Heart left ventricle (tissue), 16 donors: ENCODE results near the gene LARP4B. TPM values are rescaled to one million over a fixed set of nuclear protein-coding genes. Genes with fewer than 3 reads are reported as not detected.

Experiments used
- ATAC-seq, 4 donors: fragments of 200-7000 bp; cut with Tn5 transposase; one replicate each; pipeline ENCODE4 v1.9.1; 2020 to 2022; ENCODE audit warnings: moderate library complexity in 4 of 4, mild to moderate bottlenecking in 3 of 4, moderate number of reproducible peaks in 1 of 4
- DNase-seq, 5 donors: peaks; one replicate each; pipeline ENCODE4 v3.0.0-alpha.2; 2020
- H3K27ac ChIP-seq, 12 donors: fragments of 200-600 bp; sonication (generic) in 4 of 12; one replicate each; pipeline versions ENCODE4 v1.5.0 to v1.8.0; 2016 to 2022; ENCODE audit warnings: mild to moderate bottlenecking in 2 of 12
- H3K27me3 ChIP-seq, 9 donors: fragments of 200-600 bp; sonication (generic) in 2 of 9; one replicate each; pipeline versions ENCODE4 v1.5.1 to v1.8.0; 2016 to 2022; ENCODE audit warnings: mild to moderate bottlenecking in 3 of 9
- H3K36me3 ChIP-seq, 9 donors: fragments of 200-600 bp; sonication (generic) in 2 of 9; one replicate each; pipeline versions ENCODE4 v1.5.0 to v1.8.0; 2018 to 2022; ENCODE audit warnings: mild to moderate bottlenecking in 2 of 9
- H3K4me1 ChIP-seq, 12 donors: fragments of 200-600 bp; sonication (generic) in 4 of 12; one replicate each; pipeline versions ENCODE4 v1.5.0 to v1.8.0; 2016 to 2022; ENCODE audit warnings: mild to moderate bottlenecking in 3 of 12
- H3K4me3 ChIP-seq, 12 donors: fragments of 200-600 bp; sonication (generic) in 4 of 12; one replicate each; pipeline versions ENCODE4 v1.5.0 to v1.8.0; 2017 to 2022; ENCODE audit warnings: mild to moderate bottlenecking in 9 of 12, moderate library complexity in 4 of 12
- H3K9me3 ChIP-seq, 12 donors: fragments of 200-600 bp; sonication (generic) in 4 of 12; one replicate each; pipeline versions ENCODE4 v1.5.0 to v1.8.0; 2016 to 2022; ENCODE audit warnings: mild to moderate bottlenecking in 1 of 12
- POLR2A ChIP-seq, 2 donors: fragments of 450-650 bp; IDR thresholded peaks; one replicate each; pipeline ENCODE4 v1.6.1; 2017; ENCODE audit warnings: antibody characterized with exemption in 2 of 2, mild to moderate bottlenecking in 2 of 2, moderate library complexity in 2 of 2
- WGBS, 4 donors: extraction: QIAGEN DNeasy Blood & Tissue Kit in 2 of 4; methylation state at CpG; one replicate each; pipeline versions ENCODE4 v1.1.5 to v1.1.7; 2013 to 2018; 5-methylcytosine and 5-hydroxymethylcytosine counted together
- intact Hi-C, 10 donors: fragments of 100-400 bp; cut with DNase I; formaldehyde crosslinking; loops; one replicate each; pipeline versions ENCODE4 v1.11.1 to v1.14.2; 2022
- polyA plus RNA-seq, 2 donors: library from polyadenylated mRNA; stranded (reverse); fragments of 200-250 nt; gene quantifications; one replicate each; pipeline ENCODE4 v1.2.3, GENCODE V29; 2013
- total RNA-seq, 9 donors: library from RNA; depleted of rRNA in 2 of 9; stranded (reverse); fragments of >200 nt in 2 of 9; fragmentation: NEBNext Ultra II Directional in 3 of 9; extraction: Animal tissue kit (Norgen Biotek cat#: 25700) in 3 of 9; gene quantifications; one replicate each; pipeline versions ENCODE4 v1.1.0 to v1.2.4, GENCODE V29; 2016 to 2023
- TF ChIP-seq, protein P1 (sequence below), 12 donors: fragments of 200-600 bp; sonication (generic) in 4 of 12; IDR thresholded peaks; one replicate each; pipeline versions ENCODE4 v1.5.0 to v1.8.0; 2018 to 2022; ENCODE audit warnings: antibody characterized with exemption in 12 of 12, mild to moderate bottlenecking in 5 of 12
- donor health status: ischemic (EF 13 %, LVEDD 7.1; RV severe dilation, severe dysfunction).
- donor health status: healthy with polysubstance abuse.
- donor health status: DM: no; HTN: yes; CAD: no.
- donor health status: DM: no; HTN: no; CAD: no.
- donor health status: ischemic (EF 25% LVEDD 6.9; RV normal size, moderate dysfunction).
- donor health status: ischemic (EF 25% LVEDD 5.7; RV mildly dilated, moderate dysfunction).
- donor health status: healthy.
- donor health status: DM: yes; HTN: yes; CAD: no.
- donor health status: ischemic (EF 35%, LVEDD 5.7; RV mildly dilated, moderate dysfunction).
- donor health status: nonischemic (EF 11% LVEDD 7.7; RV severe dilation, severe dysfunction).
- donor health status: DM: yes; HTN: yes; CAD: no.
- donor health status: PGD.
- donor health status: ischemic (EF 29% LVEDD 5.4; RV normal size, mild dysfunction).
- donor health status: nonischemic (EF 23%, LVEDD 6.1; RV moderate dilation, normal function).

Gene LARP4B
- total and polyA plus RNA-seq, 11 donors = 20.1 to 81.1 (median 63.0) TPM

DNA sequence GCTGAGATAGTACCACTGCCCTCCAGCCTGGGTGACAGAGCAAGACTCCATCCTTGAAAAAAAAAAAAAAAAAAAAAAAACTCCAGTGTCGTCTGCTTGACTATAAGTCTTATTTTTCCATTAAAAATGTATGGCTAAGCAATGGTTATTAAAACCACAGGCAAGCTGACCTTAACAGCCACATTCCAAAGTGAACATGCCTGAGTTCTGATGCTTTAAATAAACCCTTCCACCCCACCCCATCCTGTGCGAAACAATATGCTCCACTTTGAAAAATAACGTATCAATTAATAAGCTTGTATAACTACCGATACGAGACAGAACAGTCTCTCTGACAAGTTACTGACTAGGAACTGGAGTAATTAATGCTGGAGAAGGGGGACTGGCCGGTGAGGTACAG is 63.7 kb downstream of the LARP4B start:
- Histone ChIP-seq H3K27ac (peak overlapping the region in 11 of 12 donors; percentile 31 to 68 (median 55)), H3K27me3 (no peaks in the 10 kb centered on the region), H3K4me1 (peaks cover 0 to 64% (median 23%) of the 10 kb centered on the region in 12 donors), H3K36me3 (peaks cover 0 to 77% (median 13%) of the 10 kb centered on the region in 9 donors), H3K4me3 (no peak overlapping the region), H3K9me3 (no peaks in the 10 kb centered on the region)
- ATAC-seq = peak in 2 of 4 donors; percentile 18 to 23
- intact Hi-C loops = loop anchor here in 2 of 10 donors (5.0 to 10.0 kb wide), 3 partner anchors 53 to 117 kb away; partner anchors contain the start of genes GTPBP4 (in 1 of the 2) and LARP4B (in 1 of the 2)
- no peak for DNase-seq
- TF ChIP-seq, protein P1, sequence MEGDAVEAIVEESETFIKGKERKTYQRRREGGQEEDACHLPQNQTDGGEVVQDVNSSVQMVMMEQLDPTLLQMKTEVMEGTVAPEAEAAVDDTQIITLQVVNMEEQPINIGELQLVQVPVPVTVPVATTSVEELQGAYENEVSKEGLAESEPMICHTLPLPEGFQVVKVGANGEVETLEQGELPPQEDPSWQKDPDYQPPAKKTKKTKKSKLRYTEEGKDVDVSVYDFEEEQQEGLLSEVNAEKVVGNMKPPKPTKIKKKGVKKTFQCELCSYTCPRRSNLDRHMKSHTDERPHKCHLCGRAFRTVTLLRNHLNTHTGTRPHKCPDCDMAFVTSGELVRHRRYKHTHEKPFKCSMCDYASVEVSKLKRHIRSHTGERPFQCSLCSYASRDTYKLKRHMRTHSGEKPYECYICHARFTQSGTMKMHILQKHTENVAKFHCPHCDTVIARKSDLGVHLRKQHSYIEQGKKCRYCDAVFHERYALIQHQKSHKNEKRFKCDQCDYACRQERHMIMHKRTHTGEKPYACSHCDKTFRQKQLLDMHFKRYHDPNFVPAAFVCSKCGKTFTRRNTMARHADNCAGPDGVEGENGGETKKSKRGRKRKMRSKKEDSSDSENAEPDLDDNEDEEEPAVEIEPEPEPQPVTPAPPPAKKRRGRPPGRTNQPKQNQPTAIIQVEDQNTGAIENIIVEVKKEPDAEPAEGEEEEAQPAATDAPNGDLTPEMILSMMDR (IDR thresholded peaks at IDR 0.05) = no peak
- no peak for TF ChIP-seq POLR2A (IDR thresholded peaks at IDR 0.05)
- WGBS, 4 donors = 35 to 46% (median 38%) methylated on average over 6 of the region's 6 CpGs

DNA sequence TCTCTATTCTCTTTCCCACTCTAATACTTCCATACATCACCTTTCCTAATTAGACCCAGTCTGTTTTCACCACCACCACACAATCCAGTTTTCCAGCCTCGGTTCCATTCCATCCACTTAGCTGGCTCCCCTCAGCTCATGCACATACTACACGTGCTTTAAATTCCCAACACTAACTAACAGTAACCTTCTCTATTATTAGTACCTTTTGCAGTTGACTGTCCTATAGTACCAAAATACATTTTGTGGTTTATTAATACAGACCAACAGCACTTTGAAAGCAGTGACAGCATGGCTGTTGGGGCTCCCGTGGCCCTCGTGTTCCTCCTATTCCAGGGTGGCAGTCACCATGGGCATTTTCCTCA is 64.9 kb downstream of the LARP4B start:
- intact Hi-C loops = loop anchor here in 2 of 10 donors (5.0 to 10.0 kb wide), 3 partner anchors 52 to 118 kb away; partner anchors contain the start of genes GTPBP4 (in 1 of the 2) and LARP4B (in 1 of the 2)
- H3K36me3 ChIP-seq = peaks cover 0 to 77% (median 24%) of the 10 kb centered on the region in 9 donors
- no peak overlapping the region for H3K4me3 ChIP-seq
- no peaks in the 10 kb centered on the region for H3K27me3 ChIP-seq
- DNase-seq (no peak), ATAC-seq (peak; percentile 60 to 77 (median 72))
- H3K27ac ChIP-seq = peak overlapping the region in 10 of 12 donors; percentile 3 to 68 (median 52)
- TF ChIP-seq, protein P1 (IDR thresholded peaks at IDR 0.05) = no peak
- no peak for TF ChIP-seq POLR2A (IDR thresholded peaks at IDR 0.05)
- WGBS, 4 donors = 42 to 64% (median 54%) methylated on average over 4 of the region's 4 CpGs
- peaks cover 0 to 57% (median 23%) of the 10 kb centered on the region in 12 donors for H3K4me1 ChIP-seq
- no peaks in the 10 kb centered on the region for H3K9me3 ChIP-seq

DNA sequence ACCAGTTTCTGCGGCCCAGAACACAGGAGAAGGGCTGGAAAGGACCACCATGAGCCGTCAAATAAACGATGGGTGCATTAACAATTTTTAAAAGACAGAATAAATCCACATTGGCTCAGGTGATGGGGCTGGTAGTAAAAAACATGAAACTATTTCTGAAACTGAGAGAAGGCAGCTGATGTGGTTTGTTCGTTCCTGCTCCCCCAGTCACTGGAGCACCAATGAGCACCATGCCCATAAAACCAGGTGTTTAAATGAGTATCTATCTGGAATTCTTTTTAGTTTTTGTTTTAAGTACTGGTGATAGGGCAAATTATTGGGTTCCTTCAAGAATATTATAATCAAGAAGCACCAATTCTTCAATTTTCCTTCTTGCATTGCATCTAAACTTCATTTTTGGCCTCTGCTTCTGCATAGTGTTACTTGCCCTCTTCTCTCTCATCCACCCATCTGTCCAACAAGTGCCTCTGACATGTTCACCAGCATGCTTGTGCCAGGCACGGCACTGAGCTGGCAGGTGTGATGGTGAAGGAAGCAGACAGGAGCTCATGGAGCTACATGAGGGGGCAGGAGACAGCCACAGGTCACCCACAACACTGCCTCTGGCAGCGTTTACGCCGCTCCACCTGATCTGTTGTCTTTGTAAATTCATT is 65.5 kb downstream of the LARP4B start:
- no peak overlapping the region for H3K4me3 ChIP-seq
- WGBS, 4 donors = 81 to 88% (median 84%) methylated on average over 8 of the region's 8 CpGs
- H3K27ac ChIP-seq = peak overlapping the region in 9 of 12 donors; percentile 3 to 68 (median 57)
- TF ChIP-seq, protein P1 (IDR thresholded peaks at IDR 0.05) = no peak
- no peak for TF ChIP-seq POLR2A (IDR thresholded peaks at IDR 0.05)
- H3K27me3 ChIP-seq = no peaks in the 10 kb centered on the region
- H3K9me3 ChIP-seq = no peaks in the 10 kb centered on the region
- intact Hi-C loops = loop anchor here in 2 of 10 donors (5.0 to 10.0 kb wide), 3 partner anchors 51 to 119 kb away; partner anchors contain the start of genes GTPBP4 (in 1 of the 2) and LARP4B (in 1 of the 2)
- peaks cover 0 to 52% (median 23%) of the 10 kb centered on the region in 12 donors for H3K4me1 ChIP-seq
- DNase-seq = no peak
- peak in 3 of 4 donors; percentile 21 to 50 (median 48) for ATAC-seq
- H3K36me3 ChIP-seq = peaks cover 0 to 77% (median 29%) of the 10 kb centered on the region in 9 donors

DNA sequence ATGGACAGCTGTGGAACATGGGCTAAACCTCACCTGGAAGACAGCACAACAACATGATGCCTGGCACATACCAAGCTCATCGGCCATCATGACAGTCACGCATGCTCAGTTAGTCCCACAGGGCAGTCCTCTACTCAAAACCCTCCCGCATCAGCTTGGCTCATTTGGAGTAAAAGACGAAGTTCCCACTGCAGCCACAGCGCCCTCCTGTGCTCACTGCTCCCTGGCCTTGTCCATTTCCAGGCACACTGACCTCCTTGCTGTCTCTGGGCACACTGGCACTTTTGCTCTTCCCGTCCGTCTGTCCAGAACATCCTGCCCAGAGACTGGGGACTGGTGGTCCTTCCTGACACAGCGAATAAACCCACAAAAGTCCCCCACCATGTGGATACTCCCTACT is 66.2 kb downstream of the LARP4B start:
- Histone ChIP-seq H3K9me3 (no peaks in the 10 kb centered on the region), H3K36me3 (peaks cover 0 to 77% (median 37%) of the 10 kb centered on the region in 9 donors), H3K27me3 (no peaks in the 10 kb centered on the region), H3K4me1 (peaks cover 0 to 46% (median 25%) of the 10 kb centered on the region in 12 donors), H3K4me3 (no peak overlapping the region), H3K27ac (peak overlapping the region in 1 of 12 donors; percentile 33)
- TF ChIP-seq POLR2A (IDR thresholded peaks at IDR 0.05) = no peak
- TF ChIP-seq, protein P1 (IDR thresholded peaks at IDR 0.05) = no peak
- WGBS, 4 donors = 90 to 95% (median 93%) methylated on average over 8 of the region's 8 CpGs
- peak in 1 of 4 donors; percentile 5 for ATAC-seq
- no peak for DNase-seq
- intact Hi-C loops = loop anchor here in 2 of 10 donors (5.0 to 10.0 kb wide), 3 partner anchors 50 to 120 kb away; partner anchors contain the start of genes GTPBP4 (in 1 of the 2) and LARP4B (in 1 of the 2)
